HUES48 (cell line): Measurements from ENCODE around the gene NRCAM.

ENCODE experiments used
- H3K27ac ChIP-seq: one replicate; pipeline ENCODE4 v1.7.0; 2013; ENCODE audit warnings: low read depth, low read length, inconsistent platforms
- H3K27me3 ChIP-seq: 2 replicates; pipeline ENCODE4 v1.6.1; 2013; ENCODE audit warnings: mild to moderate bottlenecking, low read length; ENCODE audit not compliant: control insufficient read depth, insufficient read depth
- H3K36me3 ChIP-seq: 2 replicates; pipeline ENCODE4 v1.6.1; 2013; ENCODE audit warnings: low read length; ENCODE audit not compliant: control insufficient read depth, insufficient read depth
- H3K4me1 ChIP-seq: 2 replicates; pipeline ENCODE4 v1.6.1; 2013; ENCODE audit warnings: mild to moderate bottlenecking, low read length; ENCODE audit not compliant: control insufficient read depth, insufficient read depth
- H3K4me3 ChIP-seq: 2 replicates; pipeline ENCODE4 v1.5.1; 2013; ENCODE audit warnings: mild to moderate bottlenecking, low read depth, low read length
- H3K9ac ChIP-seq: 2 replicates; pipeline ENCODE4 v1.6.1; 2013; ENCODE audit warnings: mild to moderate bottlenecking, low read depth, low read length, moderate library complexity
- H3K9me3 ChIP-seq: 2 replicates; pipeline ENCODE4 v1.6.1; 2013; ENCODE audit warnings: low read length; ENCODE audit not compliant: control insufficient read depth, insufficient read depth

The NRCAM gene

DNA sequence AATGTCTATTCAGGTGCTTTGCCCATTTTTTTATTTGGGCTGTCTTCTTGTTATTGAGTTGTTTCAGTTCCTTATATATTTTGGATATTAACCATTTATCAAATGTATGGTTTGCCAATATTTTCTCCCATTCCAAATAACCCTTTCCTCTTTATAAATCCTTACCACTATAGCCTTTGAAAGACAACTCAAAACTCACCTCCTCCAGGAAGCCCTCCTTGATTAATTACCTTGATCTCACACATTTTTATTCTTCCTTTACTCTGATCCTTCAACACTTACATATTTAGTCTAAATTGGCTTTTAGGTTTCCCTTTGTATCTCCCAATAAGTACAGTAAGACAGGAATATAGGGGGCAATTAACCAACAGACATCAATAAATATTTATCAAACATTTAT is 42.9 kb downstream of the NRCAM start:
- Histone ChIP-seq H3K4me1 (peaks cover 7% of the 10 kb centered on the region), H3K27me3 (no peaks in the 10 kb centered on the region)

GRCh38 chr7:108409146-108409545 is 47.1 kb downstream of the NRCAM start:
- H3K27me3 ChIP-seq = no peaks in the 10 kb centered on the region
- no peaks in the 10 kb centered on the region for H3K9me3 ChIP-seq
- no peak overlapping the region for H3K9ac ChIP-seq
- H3K36me3 ChIP-seq = no peaks in the 10 kb centered on the region
- no peak overlapping the region for H3K27ac ChIP-seq
- H3K4me3 ChIP-seq = no peak overlapping the region
- H3K4me1 ChIP-seq = peaks cover 6% of the 10 kb centered on the region

More for the DNA sequence above, 42.9 kb downstream of the NRCAM start:
- H3K9me3 ChIP-seq = no peaks in the 10 kb centered on the region
- no peaks in the 10 kb centered on the region for H3K36me3 ChIP-seq
- no peak overlapping the region for H3K4me3 ChIP-seq
- no peak overlapping the region for H3K27ac ChIP-seq
- no peak overlapping the region for H3K9ac ChIP-seq

GRCh38 chr7:108408296-108408991 is 47.8 kb downstream of the NRCAM start:
- Histone ChIP-seq H3K4me1 (no peaks in the 10 kb centered on the region), H3K27me3 (no peaks in the 10 kb centered on the region)

GRCh38 chr7:108407676-108408075 is 48.6 kb downstream of the NRCAM start:
- Histone ChIP-seq H3K9me3 (no peaks in the 10 kb centered on the region), H3K27me3 (no peaks in the 10 kb centered on the region), H3K36me3 (no peaks in the 10 kb centered on the region), H3K27ac (no peak overlapping the region), H3K9ac (no peak overlapping the region), H3K4me1 (no peaks in the 10 kb centered on the region), H3K4me3 (no peak overlapping the region)

More at GRCh38 chr7:108408296-108408991, 47.8 kb downstream of the NRCAM start:
- H3K27ac ChIP-seq = no peak overlapping the region
- no peak overlapping the region for H3K4me3 ChIP-seq
- H3K36me3 ChIP-seq = no peaks in the 10 kb centered on the region
- no peak overlapping the region for H3K9ac ChIP-seq
- no peaks in the 10 kb centered on the region for H3K9me3 ChIP-seq

GRCh38 chr7:108406222-108406890 is 49.9 kb downstream of the NRCAM start:
- no peak overlapping the region for H3K27ac ChIP-seq
- no peaks in the 10 kb centered on the region for H3K4me1 ChIP-seq
- no peaks in the 10 kb centered on the region for H3K9me3 ChIP-seq
- no peaks in the 10 kb centered on the region for H3K36me3 ChIP-seq
- H3K27me3 ChIP-seq = no peaks in the 10 kb centered on the region
- H3K4me3 ChIP-seq = no peak overlapping the region
- no peak overlapping the region for H3K9ac ChIP-seq

- H3K4me3 ChIP-seq = no peak overlapping the region
- H3K27me3 ChIP-seq = no peaks in the 10 kb centered on the region
- no peak overlapping the region for H3K9ac ChIP-seq
- H3K4me1 ChIP-seq = no peaks in the 10 kb centered on the region
- no peak overlapping the region for H3K27ac ChIP-seq
- no peaks in the 10 kb centered on the region for H3K36me3 ChIP-seq
- H3K9me3 ChIP-seq = no peaks in the 10 kb centered on the region
These were observed 51.5 kb downstream of the NRCAM start for GRCh38 chr7:108404509-108405420.

DNA sequence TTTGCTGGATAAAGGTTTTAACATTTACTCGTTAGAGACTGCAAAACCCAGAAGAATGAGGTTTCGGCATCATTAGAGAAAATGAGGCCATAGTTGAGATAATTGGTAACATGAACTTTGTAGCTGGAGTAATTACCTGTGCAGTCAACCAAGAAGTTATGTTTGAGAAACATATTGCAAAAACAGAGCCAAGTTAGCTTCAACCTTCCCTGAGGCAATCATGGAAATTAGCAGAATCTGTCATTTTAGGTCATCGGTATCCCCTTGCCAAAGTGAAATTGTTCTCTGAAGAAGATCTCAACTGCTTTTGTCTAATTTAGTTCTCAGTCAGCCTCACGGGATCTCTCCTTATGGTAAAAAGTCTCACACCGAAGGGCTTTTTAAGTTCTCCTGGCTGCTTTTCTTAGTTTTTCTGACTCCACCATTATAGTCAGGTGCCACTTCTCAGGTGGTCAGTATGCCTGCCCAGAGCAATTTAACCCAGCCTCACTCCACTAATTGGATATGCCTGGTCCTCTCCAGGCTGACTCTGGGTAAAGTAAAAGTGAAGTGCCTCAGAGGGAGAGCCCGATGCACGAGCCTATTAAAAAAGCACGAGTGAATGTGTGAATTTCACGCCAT is 52.5 kb downstream of the NRCAM start:
- Histone ChIP-seq H3K4me1 (no peaks in the 10 kb centered on the region), H3K4me3 (no peak overlapping the region), H3K9ac (no peak overlapping the region), H3K36me3 (no peaks in the 10 kb centered on the region), H3K27me3 (no peaks in the 10 kb centered on the region), H3K9me3 (no peaks in the 10 kb centered on the region), H3K27ac (no peak overlapping the region)

- Histone ChIP-seq H3K36me3 (no peaks in the 10 kb centered on the region), H3K4me1 (no peaks in the 10 kb centered on the region), H3K27ac (no peak overlapping the region), H3K9me3 (no peaks in the 10 kb centered on the region), H3K4me3 (no peak overlapping the region), H3K9ac (no peak overlapping the region), H3K27me3 (no peaks in the 10 kb centered on the region)
These were observed 53.4 kb downstream of the NRCAM start for GRCh38 chr7:108402865-108403264.

- no peak overlapping the region for H3K9ac ChIP-seq
- H3K4me3 ChIP-seq = no peak overlapping the region
- no peaks in the 10 kb centered on the region for H3K27me3 ChIP-seq
- H3K27ac ChIP-seq = no peak overlapping the region
- H3K4me1 ChIP-seq = no peaks in the 10 kb centered on the region
- H3K36me3 ChIP-seq = no peaks in the 10 kb centered on the region
- no peaks in the 10 kb centered on the region for H3K9me3 ChIP-seq
These were observed 60.2 kb downstream of the NRCAM start for GRCh38 chr7:108396080-108396479.

DNA sequence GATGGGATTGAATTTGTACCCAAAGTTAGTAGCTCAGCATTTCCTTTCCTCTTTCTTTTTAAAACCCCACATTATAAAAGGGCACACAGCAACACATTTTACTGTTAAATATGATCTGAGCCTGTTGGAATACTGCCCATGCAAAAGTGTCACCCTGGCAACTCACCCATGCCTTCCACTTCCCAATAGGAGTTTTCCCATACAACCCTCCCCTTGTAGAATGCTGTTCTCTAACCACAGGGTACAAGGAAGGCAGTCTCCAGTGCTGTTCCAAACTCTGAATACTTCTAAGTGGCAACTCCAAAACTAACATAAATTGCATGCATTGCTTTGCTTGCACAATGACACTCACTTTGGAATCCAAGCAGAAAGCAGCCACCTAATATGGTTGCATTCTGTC is 60.8 kb downstream of the NRCAM start:
- Histone ChIP-seq H3K27ac (no peak overlapping the region), H3K4me1 (no peaks in the 10 kb centered on the region), H3K9me3 (no peaks in the 10 kb centered on the region), H3K27me3 (no peaks in the 10 kb centered on the region), H3K9ac (no peak overlapping the region), H3K4me3 (no peak overlapping the region), H3K36me3 (no peaks in the 10 kb centered on the region)
